Tibial nerve (tissue), 4 donors: Measurements from ENCODE around the gene CCDC186.

Experiments used
- CTCF ChIP-seq, 5 experiments: fragments of 200-600 bp in 3 of 5; fragments of 450-650 bp in 2 of 5; sonication (generic) in 3 of 5; IDR thresholded peaks; one replicate each; pipeline ENCODE4 v1.5.1; 2016 to 2019; ENCODE audit warnings: antibody characterized with exemption in 5 of 5, mild to moderate bottlenecking in 3 of 5, moderate library complexity in 2 of 5
- EP300 ChIP-seq, 2 donors: sonication (generic); formaldehyde crosslinking; IDR thresholded peaks; one replicate each; pipeline ENCODE4 v1.6.1; 2017; ENCODE audit warnings: antibody characterized with exemption in 2 of 2, mild to moderate bottlenecking in 1 of 2
- POLR2A ChIP-seq, 2 donors: fragments of 450-650 bp; IDR thresholded peaks; one replicate each; pipeline ENCODE4 v1.6.1; 2017; ENCODE audit warnings: antibody characterized with exemption in 2 of 2, mild to moderate bottlenecking in 2 of 2, moderate library complexity in 2 of 2

GRCh38 chr10:114163062-114163461 is 10.9 kb downstream of the CCDC186 start:
- TF ChIP-seq CTCF (IDR thresholded peaks at IDR 0.05) = no peak
- TF ChIP-seq POLR2A (IDR thresholded peaks at IDR 0.05) = no peak
- TF ChIP-seq EP300 (IDR thresholded peaks at IDR 0.05) = no peak
